Measurements from ENCODE around the gene SLC9A4.

GRCh38 chr2:102451968-102452367, 21.1 kb upstream of the SLC9A4 start:
- no peak for TF ChIP-seq CTCF (conservative IDR thresholded peaks at IDR 0.05; ENCODE audit: low read length)
- TF ChIP-seq EZH2phosphoT487 (IDR thresholded peaks at IDR 0.05; ENCODE audit: borderline replicate concordance, low read depth, low read length): no peak
